Gastroesophageal sphincter (tissue), 3 donors: ENCODE measurements around the gene CTNND2.

Experiments
- POLR2A ChIP-seq, 2 donors: fragments of 450-650 bp; IDR thresholded peaks; one replicate each; pipeline ENCODE4 v1.6.1; 2017; ENCODE audit warnings: antibody characterized with exemption in 2 of 2, mild to moderate bottlenecking in 2 of 2, moderate library complexity in 1 of 2
- TF ChIP-seq, protein P1 (sequence below), 4 experiments: fragments of 200-600 bp in 2 of 4; fragments of 450-650 bp in 2 of 4; sonication (generic) in 1 of 4; IDR thresholded peaks; one replicate each; pipeline ENCODE4 v1.5.1; 2017 to 2019; ENCODE audit warnings: antibody characterized with exemption in 4 of 4, mild to moderate bottlenecking in 2 of 4, moderate library complexity in 2 of 4

DNA sequence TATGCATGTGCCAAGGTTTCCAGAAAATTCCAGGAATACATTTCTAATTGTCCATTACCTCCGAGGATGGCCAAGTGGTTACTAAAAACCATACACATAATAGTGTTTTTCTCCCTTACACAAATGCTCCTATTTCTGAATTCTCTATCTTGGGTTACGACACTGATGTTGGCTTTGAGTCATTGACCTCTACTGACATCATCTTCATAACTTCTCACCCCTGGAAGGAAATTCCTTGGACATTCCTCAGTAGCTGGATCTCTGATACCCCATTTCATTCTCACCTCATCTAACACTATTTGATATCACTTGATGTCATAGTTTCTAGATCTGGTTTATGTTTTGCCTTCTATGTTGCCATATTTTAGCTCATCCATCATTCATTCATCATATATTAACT, 287.2 kb downstream of the CTNND2 start:
- TF ChIP-seq, protein P1, sequence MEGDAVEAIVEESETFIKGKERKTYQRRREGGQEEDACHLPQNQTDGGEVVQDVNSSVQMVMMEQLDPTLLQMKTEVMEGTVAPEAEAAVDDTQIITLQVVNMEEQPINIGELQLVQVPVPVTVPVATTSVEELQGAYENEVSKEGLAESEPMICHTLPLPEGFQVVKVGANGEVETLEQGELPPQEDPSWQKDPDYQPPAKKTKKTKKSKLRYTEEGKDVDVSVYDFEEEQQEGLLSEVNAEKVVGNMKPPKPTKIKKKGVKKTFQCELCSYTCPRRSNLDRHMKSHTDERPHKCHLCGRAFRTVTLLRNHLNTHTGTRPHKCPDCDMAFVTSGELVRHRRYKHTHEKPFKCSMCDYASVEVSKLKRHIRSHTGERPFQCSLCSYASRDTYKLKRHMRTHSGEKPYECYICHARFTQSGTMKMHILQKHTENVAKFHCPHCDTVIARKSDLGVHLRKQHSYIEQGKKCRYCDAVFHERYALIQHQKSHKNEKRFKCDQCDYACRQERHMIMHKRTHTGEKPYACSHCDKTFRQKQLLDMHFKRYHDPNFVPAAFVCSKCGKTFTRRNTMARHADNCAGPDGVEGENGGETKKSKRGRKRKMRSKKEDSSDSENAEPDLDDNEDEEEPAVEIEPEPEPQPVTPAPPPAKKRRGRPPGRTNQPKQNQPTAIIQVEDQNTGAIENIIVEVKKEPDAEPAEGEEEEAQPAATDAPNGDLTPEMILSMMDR (IDR thresholded peaks at IDR 0.05) = no peak
- TF ChIP-seq POLR2A (IDR thresholded peaks at IDR 0.05) = no peak
